Adipocyte (in vitro differentiated cells): ENCODE results near the gene SMTNL1.

Source experiments
- DNase-seq: peaks from one replicate; pipeline ENCODE4 v3.0.0-alpha.2; 2015; ENCODE audit warnings: low read depth
- H3K27me3 ChIP-seq: replicated peaks from 2 replicates; pipeline ENCODE4 v1.7.0; 2013; ENCODE audit warnings: mild to moderate bottlenecking, low read length, moderate library complexity; ENCODE audit not compliant: control insufficient read depth, insufficient read depth
- H3K36me3 ChIP-seq: 2 replicates; pipeline ENCODE4 v1.7.0; 2013; ENCODE audit warnings: low read length, mild to moderate bottlenecking, moderate library complexity; ENCODE audit not compliant: control insufficient read depth, insufficient read depth, severe bottlenecking
- H3K4me1 ChIP-seq: 2 replicates; pipeline ENCODE4 v1.7.0; 2013; ENCODE audit warnings: mild to moderate bottlenecking, low read length, moderate library complexity; ENCODE audit not compliant: control insufficient read depth, insufficient read depth
- H3K4me3 ChIP-seq: 2 replicates; pipeline ENCODE4 v1.7.0; 2013; ENCODE audit warnings: mild to moderate bottlenecking, low read length, moderate library complexity
- H3K9ac ChIP-seq: 2 replicates; pipeline ENCODE4 v1.7.0; 2013; ENCODE audit warnings: mild to moderate bottlenecking, low read length, moderate library complexity
- H3K9me3 ChIP-seq: 2 replicates; pipeline ENCODE4 v1.7.0; 2013; ENCODE audit warnings: mild to moderate bottlenecking, low read length, moderate library complexity; ENCODE audit not compliant: control insufficient read depth

The SMTNL1 gene

DNA sequence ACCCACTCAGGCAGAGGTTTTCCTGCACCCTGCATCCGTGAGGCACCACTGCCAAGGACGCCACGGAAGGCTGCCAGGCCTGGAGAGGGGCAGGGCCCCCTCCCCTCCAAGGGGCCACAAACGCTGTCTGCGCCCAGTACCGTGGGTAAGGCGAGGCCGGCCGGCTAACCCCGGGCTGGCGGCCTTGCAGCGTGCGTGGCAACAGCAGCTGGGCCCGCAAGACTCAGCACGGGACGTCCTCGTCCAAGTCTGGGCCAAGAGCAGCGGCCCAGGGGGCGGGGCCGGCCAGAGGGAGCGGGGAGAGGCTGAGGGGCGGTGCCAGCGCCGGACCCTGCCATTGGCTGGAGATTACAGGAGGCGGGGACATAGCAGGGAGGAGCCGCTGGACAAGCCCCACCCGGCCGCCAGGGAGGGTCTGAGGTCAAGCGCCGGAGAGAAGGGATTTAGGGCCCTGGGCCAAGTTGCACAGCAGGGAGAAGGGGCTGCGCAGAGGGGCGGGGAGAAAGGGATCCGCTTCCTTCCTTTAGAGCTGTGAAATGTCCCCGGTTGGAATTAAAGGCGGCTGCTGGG lies 37.9 kb upstream of the SMTNL1 start:
- H3K36me3 ChIP-seq, result no peaks in the 10 kb centered on the region
- peak overlapping the region; percentile 75 for H3K4me3 ChIP-seq
- DNase-seq, result peak; percentile 98
- no peaks in the 10 kb centered on the region for H3K9me3 ChIP-seq
- no peaks in the 10 kb centered on the region for H3K27me3 ChIP-seq
- peaks cover 28% of the 10 kb centered on the region for H3K4me1 ChIP-seq
- peak overlapping the region; percentile 78 for H3K9ac ChIP-seq

GRCh38 chr11:57499983-57500461 lies 37.4 kb upstream of the SMTNL1 start:
- Histone ChIP-seq H3K9ac (peak overlapping the region; percentile 78), H3K4me1 (peaks cover 27% of the 10 kb centered on the region), H3K36me3 (no peaks in the 10 kb centered on the region), H3K9me3 (no peaks in the 10 kb centered on the region), H3K4me3 (peak overlapping the region; percentile 75), H3K27me3 (no peaks in the 10 kb centered on the region)
- DNase-seq, result no peak

GRCh38 chr11:57500515-57500914 lies 36.9 kb upstream of the SMTNL1 start:
- H3K9me3 ChIP-seq, result no peaks in the 10 kb centered on the region
- H3K36me3 ChIP-seq, result no peaks in the 10 kb centered on the region
- no peak overlapping the region for H3K4me3 ChIP-seq
- no peaks in the 10 kb centered on the region for H3K27me3 ChIP-seq
- no peak overlapping the region for H3K9ac ChIP-seq
- no peak for DNase-seq
- H3K4me1 ChIP-seq, result peaks cover 27% of the 10 kb centered on the region

- Histone ChIP-seq H3K9me3 (no peaks in the 10 kb centered on the region), H3K4me1 (peaks cover 27% of the 10 kb centered on the region), H3K36me3 (no peaks in the 10 kb centered on the region), H3K9ac (no peak overlapping the region), H3K4me3 (no peak overlapping the region), H3K27me3 (no peaks in the 10 kb centered on the region)
- DNase-seq, result no peak
Measured at GRCh38 chr11:57500926-57501325, 36.5 kb upstream of the SMTNL1 start.

DNA sequence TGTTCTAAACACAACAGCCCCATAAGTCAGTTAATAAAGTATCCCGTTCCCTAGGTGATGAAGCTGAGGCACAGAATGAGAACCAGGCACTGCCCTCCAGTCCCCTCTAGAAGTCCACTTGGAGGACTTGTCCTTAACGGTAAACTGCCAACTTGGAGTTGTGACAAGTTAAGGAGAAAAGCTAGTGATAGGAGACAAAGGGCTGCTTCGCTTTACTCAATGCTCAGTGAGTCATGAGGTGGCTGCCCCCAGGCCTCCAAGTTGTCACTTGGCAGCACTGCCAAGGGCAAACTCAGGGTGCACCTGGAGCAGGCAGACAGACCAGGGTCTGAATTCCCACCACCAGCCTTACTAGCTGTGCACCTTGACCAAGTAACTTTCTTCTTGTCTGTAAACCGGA lies 35.4 kb upstream of the SMTNL1 start:
- peaks cover 27% of the 10 kb centered on the region for H3K4me1 ChIP-seq
- no peaks in the 10 kb centered on the region for H3K9me3 ChIP-seq
- H3K9ac ChIP-seq, result no peak overlapping the region
- no peaks in the 10 kb centered on the region for H3K36me3 ChIP-seq
- no peaks in the 10 kb centered on the region for H3K27me3 ChIP-seq
- no peak overlapping the region for H3K4me3 ChIP-seq
- no peak for DNase-seq

GRCh38 chr11:57502376-57502775 lies 35.0 kb upstream of the SMTNL1 start:
- no peaks in the 10 kb centered on the region for H3K9me3 ChIP-seq
- H3K27me3 ChIP-seq, result no peaks in the 10 kb centered on the region
- no peak for DNase-seq
- H3K9ac ChIP-seq, result no peak overlapping the region
- peaks cover 27% of the 10 kb centered on the region for H3K4me1 ChIP-seq
- H3K36me3 ChIP-seq, result no peaks in the 10 kb centered on the region
- H3K4me3 ChIP-seq, result no peak overlapping the region

DNA sequence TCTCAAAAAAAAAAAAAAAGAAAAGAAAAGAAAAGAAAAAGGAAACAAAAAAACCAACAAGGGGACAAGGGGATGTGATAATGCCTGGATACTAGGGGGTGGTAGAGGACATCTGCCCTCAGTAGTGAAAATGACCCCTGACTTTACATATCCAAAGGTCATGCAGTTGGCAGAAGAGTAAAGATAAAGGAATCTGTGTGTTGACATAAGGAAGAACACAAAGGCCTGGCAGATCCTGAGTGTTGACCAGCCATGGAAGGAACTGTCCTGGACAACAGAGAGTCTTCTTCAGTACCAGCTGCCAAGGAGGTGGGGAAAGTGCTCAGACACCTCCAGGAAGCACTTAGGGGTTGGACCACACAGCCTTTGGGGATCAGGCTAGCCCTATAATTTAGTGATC lies 34.5 kb upstream of the SMTNL1 start:
- DNase-seq, result no peak
- H3K36me3 ChIP-seq, result no peaks in the 10 kb centered on the region
- no peaks in the 10 kb centered on the region for H3K9me3 ChIP-seq
- peaks cover 27% of the 10 kb centered on the region for H3K4me1 ChIP-seq
- H3K9ac ChIP-seq, result no peak overlapping the region
- H3K27me3 ChIP-seq, result no peaks in the 10 kb centered on the region
- H3K4me3 ChIP-seq, result no peak overlapping the region

DNA sequence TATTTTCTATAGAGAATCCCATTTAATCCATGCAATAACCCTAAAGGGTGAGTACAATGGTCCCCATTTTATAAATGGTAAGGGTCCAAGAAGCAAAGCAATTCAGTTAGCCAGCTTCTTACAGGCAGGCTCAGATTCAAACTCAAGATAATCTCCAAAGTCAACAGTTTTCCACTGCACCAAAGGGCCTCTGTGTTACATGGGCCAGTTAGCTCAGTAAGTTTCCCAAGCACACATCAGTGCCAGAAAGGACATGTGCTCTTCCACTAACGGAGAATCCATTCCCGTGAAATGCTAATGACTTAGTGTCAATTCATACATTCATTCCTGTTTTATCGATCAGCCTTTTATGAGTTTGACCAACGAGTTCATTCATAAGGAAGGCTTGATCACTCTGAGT lies 32.9 kb upstream of the SMTNL1 start:
- H3K27me3 ChIP-seq, result no peaks in the 10 kb centered on the region
- peaks cover 17% of the 10 kb centered on the region for H3K4me1 ChIP-seq
- no peak for DNase-seq
- no peaks in the 10 kb centered on the region for H3K36me3 ChIP-seq
- H3K9me3 ChIP-seq, result no peaks in the 10 kb centered on the region
- no peak overlapping the region for H3K4me3 ChIP-seq
- H3K9ac ChIP-seq, result no peak overlapping the region

- Histone ChIP-seq H3K27me3 (no peaks in the 10 kb centered on the region), H3K4me1 (peaks cover 8% of the 10 kb centered on the region), H3K4me3 (no peak overlapping the region), H3K36me3 (no peaks in the 10 kb centered on the region), H3K9ac (no peak overlapping the region), H3K9me3 (no peaks in the 10 kb centered on the region)
- DNase-seq, result no peak
Measured at GRCh38 chr11:57506522-57506921, 30.9 kb upstream of the SMTNL1 start.

DNA sequence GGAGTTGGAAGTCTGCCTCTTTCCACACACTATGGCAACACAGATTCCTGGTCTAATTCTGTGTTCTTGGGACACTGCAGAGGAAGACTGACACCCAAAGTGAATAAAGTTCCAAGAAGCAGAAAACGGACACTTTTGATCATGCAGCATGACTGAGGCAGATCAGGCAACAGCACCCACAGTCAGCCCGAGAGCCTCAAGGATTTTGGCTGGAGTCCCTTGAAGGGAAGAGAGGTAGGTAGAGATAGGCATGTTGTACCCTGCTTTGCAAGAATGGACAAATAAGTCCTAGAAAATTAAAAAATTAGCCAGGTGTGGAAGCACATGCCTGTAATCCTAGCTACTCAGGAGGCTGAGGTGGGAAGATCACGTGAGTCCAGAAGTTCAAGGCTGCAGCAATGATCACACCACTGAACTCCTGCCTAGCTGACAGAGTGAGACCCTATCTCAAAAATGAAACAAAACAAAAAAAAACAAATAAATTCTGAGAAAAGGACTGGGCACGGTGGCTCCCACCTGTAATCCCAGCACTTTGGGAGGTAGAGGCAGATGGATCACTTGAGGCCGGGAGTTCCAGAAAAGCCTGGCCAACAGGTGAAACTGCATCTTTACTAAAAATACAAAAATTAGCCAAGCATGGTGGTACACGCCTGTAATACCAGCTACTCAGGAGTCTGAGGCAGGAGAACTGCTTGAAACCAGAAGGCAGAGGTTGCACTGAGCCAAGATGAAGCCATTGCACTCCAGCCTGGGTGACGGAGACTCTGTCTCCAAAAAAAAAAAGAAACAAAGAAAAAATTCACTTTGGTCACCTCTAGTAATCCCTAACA lies 28.8 kb upstream of the SMTNL1 start:
- Histone ChIP-seq H3K4me1 (no peaks in the 10 kb centered on the region), H3K4me3 (no peak overlapping the region), H3K9me3 (no peaks in the 10 kb centered on the region), H3K27me3 (no peaks in the 10 kb centered on the region), H3K36me3 (no peaks in the 10 kb centered on the region), H3K9ac (no peak overlapping the region)
- DNase-seq, result no peak

- Histone ChIP-seq H3K9me3 (no peaks in the 10 kb centered on the region), H3K4me3 (no peak overlapping the region), H3K36me3 (no peaks in the 10 kb centered on the region), H3K4me1 (peaks cover 5% of the 10 kb centered on the region), H3K27me3 (no peaks in the 10 kb centered on the region), H3K9ac (no peak overlapping the region)
- no peak for DNase-seq
Measured at GRCh38 chr11:57511741-57512430, 25.5 kb upstream of the SMTNL1 start.
